Mucosa of descending colon (tissue), 3 donors: ENCODE data around the gene CNGA4. TPM values are rescaled to one million over a fixed set of nuclear protein-coding genes. Genes with fewer than 3 reads are reported as not detected.

Experiments used
- ATAC-seq: fragments of 200-7000 bp; cut with Tn5 transposase; one replicate; pipeline ENCODE4 v1.9.1; 2020; ENCODE audit warnings: mild to moderate bottlenecking, moderate library complexity
- DNase-seq, 3 donors: peaks; one replicate each; pipeline ENCODE4 v3.0.0-alpha.2; 2020
- H3K36me3 ChIP-seq: fragments of 200-600 bp; one replicate; pipeline ENCODE4 v1.8.0; 2021; ENCODE audit warnings: low read depth, mild to moderate bottlenecking
- H3K4me1 ChIP-seq: fragments of 200-600 bp; one replicate; pipeline ENCODE4 v1.8.0; 2021; ENCODE audit warnings: low read depth, mild to moderate bottlenecking
- H3K4me3 ChIP-seq: fragments of 200-600 bp; one replicate; pipeline ENCODE4 v1.8.0; 2021; ENCODE audit warnings: mild to moderate bottlenecking
- H3K9me3 ChIP-seq: fragments of 200-600 bp; one replicate; pipeline ENCODE4 v1.8.0; 2021; ENCODE audit warnings: mild to moderate bottlenecking
- intact Hi-C, 2 donors: fragments of 100-400 bp; cut with DNase I in 1 of 2; cut with micrococcal nuclease in 1 of 2; formaldehyde crosslinking; loops; one replicate each; pipeline versions ENCODE4 v1.11.0 to v1.11.1; 2022; cut with DNase I, micrococcal nuclease
- total RNA-seq, 3 donors: library from RNA; stranded (reverse); fragmentation: NEBNext Ultra II Directional in 2 of 3; extraction: Animal tissue kit (Norgen Biotek cat#: 25700) in 2 of 3; gene quantifications; one replicate each; pipeline versions ENCODE4 v1.2.1 to v1.2.4, GENCODE V29; 2021 to 2023
- TF ChIP-seq, protein P1 (sequence below): fragments of 200-600 bp; IDR thresholded peaks from one replicate; pipeline ENCODE4 v1.8.0; 2022; ENCODE audit warnings: antibody characterized with exemption, mild to moderate bottlenecking
- donor health status: DM: no; HTN: no; CAD: no; lungs with moderate emphysema.
- donor health status: DM: no; HTN: no; CAD: no.
- donor health status: DM: no; HTN: yes; CAD: no.

The CNGA4 gene
- total RNA-seq, 3 donors from 2014 or later, result 0.20 to 0.22 TPM; not detected in 1

DNA sequence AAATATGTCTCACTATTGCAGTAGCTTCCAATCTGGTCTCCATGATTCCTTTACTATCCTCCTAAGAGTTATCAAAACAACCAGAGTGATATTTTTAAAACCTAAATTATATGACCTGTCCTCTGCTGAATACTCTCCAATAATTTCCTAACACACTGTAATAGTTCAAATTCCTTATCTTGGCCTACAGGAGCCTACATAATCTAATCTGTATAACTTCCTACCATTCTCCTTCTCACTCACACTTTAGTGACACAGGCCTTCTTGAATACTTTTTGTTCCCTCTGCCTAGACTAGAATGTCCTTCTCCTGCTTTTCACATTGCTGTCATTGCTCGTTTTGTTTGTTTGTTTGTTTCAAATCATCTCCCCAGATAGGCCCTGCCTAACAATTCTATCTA, 13.9 kb upstream of the CNGA4 start:
- Histone ChIP-seq H3K4me1 (peaks cover 25% of the 10 kb centered on the region), H3K4me3 (no peak overlapping the region), H3K9me3 (no peaks in the 10 kb centered on the region), H3K36me3 (peaks cover 11% of the 10 kb centered on the region)
- ATAC-seq (no peak), DNase-seq (no peak)
- TF ChIP-seq, protein P1, sequence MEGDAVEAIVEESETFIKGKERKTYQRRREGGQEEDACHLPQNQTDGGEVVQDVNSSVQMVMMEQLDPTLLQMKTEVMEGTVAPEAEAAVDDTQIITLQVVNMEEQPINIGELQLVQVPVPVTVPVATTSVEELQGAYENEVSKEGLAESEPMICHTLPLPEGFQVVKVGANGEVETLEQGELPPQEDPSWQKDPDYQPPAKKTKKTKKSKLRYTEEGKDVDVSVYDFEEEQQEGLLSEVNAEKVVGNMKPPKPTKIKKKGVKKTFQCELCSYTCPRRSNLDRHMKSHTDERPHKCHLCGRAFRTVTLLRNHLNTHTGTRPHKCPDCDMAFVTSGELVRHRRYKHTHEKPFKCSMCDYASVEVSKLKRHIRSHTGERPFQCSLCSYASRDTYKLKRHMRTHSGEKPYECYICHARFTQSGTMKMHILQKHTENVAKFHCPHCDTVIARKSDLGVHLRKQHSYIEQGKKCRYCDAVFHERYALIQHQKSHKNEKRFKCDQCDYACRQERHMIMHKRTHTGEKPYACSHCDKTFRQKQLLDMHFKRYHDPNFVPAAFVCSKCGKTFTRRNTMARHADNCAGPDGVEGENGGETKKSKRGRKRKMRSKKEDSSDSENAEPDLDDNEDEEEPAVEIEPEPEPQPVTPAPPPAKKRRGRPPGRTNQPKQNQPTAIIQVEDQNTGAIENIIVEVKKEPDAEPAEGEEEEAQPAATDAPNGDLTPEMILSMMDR, result no peak
- intact Hi-C loops, result no loop called here

DNA sequence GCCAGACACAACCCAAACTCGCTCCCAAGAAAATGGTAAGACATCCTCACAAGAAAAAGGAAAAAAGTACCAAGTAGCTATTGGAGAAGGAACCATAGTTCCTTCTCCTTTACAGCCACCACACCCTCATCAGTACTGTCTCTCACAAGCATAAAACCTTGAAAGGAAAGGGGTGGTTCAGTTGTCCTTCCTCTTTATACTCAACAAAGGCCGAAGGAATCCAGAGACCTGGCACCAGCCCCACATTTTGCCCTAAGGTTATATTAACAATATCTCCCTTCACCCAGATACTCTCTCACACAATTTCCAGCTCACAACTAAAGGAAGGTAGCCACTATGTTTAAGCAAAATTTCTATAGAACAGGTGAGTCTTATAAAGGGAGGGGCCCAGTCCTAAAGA, 13.0 kb upstream of the CNGA4 start:
- no peaks in the 10 kb centered on the region for H3K9me3 ChIP-seq
- peaks cover 11% of the 10 kb centered on the region for H3K36me3 ChIP-seq
- no peak overlapping the region for H3K4me3 ChIP-seq
- ATAC-seq (peak; percentile 76), DNase-seq (peak in 1 of 3 donors; percentile 69)
- peaks cover 33% of the 10 kb centered on the region for H3K4me1 ChIP-seq
- TF ChIP-seq, protein P1, result no peak
- intact Hi-C loops, result no loop called here

DNA sequence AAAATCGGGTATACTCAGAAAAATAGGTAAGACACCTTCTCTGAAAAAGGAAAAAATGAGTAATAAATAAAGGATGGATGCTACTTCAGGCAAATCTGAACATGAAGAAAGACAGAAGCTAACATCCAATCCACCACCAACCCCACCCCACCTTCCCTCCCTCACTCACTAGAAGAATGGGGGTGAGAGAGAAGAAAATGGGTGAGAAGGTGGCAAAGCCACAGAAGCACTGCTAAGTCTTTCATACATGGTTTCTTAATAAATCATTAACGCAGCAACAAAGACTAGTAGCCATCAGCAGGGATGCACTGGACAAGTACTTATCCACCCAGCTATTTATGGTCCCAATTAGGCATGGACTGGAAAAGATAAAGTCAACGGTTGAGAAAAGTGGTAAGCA, 10.4 kb upstream of the CNGA4 start:
- Histone ChIP-seq H3K4me3 (no peak overlapping the region), H3K9me3 (no peaks in the 10 kb centered on the region), H3K36me3 (peaks cover 6% of the 10 kb centered on the region), H3K4me1 (peaks cover 40% of the 10 kb centered on the region)
- intact Hi-C loops, result no loop called here
- ATAC-seq, result no peak
- TF ChIP-seq, protein P1, result no peak
- DNase-seq, result no peak

DNA sequence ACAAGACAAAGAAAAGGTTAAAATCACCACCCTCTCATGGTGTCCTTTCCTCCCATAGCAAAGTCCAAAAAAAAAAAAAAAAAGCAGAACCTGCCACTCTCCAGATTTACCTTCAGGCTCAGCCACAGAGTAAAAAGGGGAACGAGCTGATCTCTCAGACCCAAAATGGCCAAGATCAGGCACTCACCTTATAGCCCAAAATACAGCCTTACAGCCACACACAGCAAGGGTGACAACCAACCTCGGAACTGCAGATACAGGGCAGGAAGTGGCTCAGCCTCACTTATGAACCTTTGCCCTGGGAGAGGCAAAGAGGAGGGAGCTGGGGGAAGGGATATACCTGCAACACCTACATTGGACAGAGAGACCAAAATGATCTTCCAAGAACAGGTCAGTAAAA, 9.0 kb upstream of the CNGA4 start:
- H3K4me1 ChIP-seq, result peaks cover 48% of the 10 kb centered on the region
- intact Hi-C loops, result no loop called here
- no peaks in the 10 kb centered on the region for H3K9me3 ChIP-seq
- peaks cover 4% of the 10 kb centered on the region for H3K36me3 ChIP-seq
- TF ChIP-seq, protein P1, result no peak
- DNase-seq (peak in 2 of 3 donors; percentile 71 to 83), ATAC-seq (peak; percentile 61)
- peak overlapping the region; percentile 4 for H3K4me3 ChIP-seq

DNA sequence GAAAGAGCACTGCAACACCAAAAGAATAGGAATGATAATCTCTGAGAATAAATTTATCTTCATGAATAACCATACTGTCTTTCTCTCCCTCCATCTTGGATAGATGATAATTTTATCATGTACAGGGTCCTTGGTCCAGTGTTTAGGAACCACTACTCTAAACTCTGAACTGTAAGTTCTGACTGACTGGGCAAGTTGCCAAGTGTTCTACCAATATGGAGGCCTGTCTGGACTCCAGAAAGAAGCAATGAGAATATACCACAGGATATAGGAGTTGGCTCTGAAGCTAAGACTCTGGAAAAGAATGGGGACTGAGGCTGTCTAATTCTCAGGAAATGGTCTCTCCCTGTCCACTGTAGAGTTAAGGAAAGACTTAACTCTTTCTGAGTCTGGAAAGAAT, 6.0 kb upstream of the CNGA4 start:
- intact Hi-C loops, result no loop called here
- Histone ChIP-seq H3K4me1 (peaks cover 29% of the 10 kb centered on the region), H3K36me3 (peaks cover 4% of the 10 kb centered on the region), H3K9me3 (no peaks in the 10 kb centered on the region), H3K4me3 (no peak overlapping the region)
- TF ChIP-seq, protein P1, result no peak
- ATAC-seq (no peak), DNase-seq (no peak)

DNA sequence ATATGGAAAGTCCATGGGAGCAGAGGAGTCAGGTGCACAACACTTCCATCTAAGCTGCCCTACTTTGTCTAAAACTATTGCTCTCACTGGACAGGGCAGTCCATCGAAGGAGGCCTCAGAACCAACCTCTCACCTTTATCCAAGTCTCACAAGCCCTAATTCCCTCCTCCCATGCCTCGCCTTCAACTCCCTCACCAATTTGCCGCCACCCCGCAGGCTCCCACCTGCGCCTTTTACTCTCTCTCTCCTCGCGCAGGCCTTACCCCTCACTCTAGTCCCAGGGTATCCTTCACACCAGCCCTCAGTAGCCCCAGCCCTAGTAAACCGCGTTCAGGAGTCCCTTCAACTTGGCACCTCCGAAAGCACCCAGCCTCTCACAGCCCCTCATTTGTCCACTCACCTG, 4.9 kb upstream of the CNGA4 start:
- peaks cover 4% of the 10 kb centered on the region for H3K36me3 ChIP-seq
- peak overlapping the region; percentile 54 for H3K4me3 ChIP-seq
- H3K4me1 ChIP-seq, result peaks cover 25% of the 10 kb centered on the region
- no peaks in the 10 kb centered on the region for H3K9me3 ChIP-seq
- DNase-seq (no peak), ATAC-seq (peak; percentile 0)
- TF ChIP-seq, protein P1, result no peak
- intact Hi-C loops, result no loop called here
